Muscle of back (tissue), 11 donors: ENCODE measurements around the gene ASPSCR1. TPM values are rescaled to one million over a fixed set of nuclear protein-coding genes. Genes with fewer than 3 reads are reported as not detected.
"Not testable (repeated sequence)": the region's sequence is repeated elsewhere in the genome, so short reads cannot be mapped to it uniquely, and the experiment has no call there.

Source experiments
- DNase-seq, 3 donors: peaks; one replicate each; pipeline versions ENCODE4 v3.0.0 to v3.0.0-alpha.2; 2013
- polyA plus RNA-seq, 10 donors: library from polyadenylated mRNA; unstranded; fragments of 120-200 nt; gene quantifications; one replicate each; pipeline ENCODE4 v1.2.1, GENCODE V29; 2013; ENCODE audit not compliant: insufficient read length in 10 of 10

Gene ASPSCR1
- polyA plus RNA-seq, 10 donors = 15.5 to 28.4 (median 21.6) TPM

DNA sequence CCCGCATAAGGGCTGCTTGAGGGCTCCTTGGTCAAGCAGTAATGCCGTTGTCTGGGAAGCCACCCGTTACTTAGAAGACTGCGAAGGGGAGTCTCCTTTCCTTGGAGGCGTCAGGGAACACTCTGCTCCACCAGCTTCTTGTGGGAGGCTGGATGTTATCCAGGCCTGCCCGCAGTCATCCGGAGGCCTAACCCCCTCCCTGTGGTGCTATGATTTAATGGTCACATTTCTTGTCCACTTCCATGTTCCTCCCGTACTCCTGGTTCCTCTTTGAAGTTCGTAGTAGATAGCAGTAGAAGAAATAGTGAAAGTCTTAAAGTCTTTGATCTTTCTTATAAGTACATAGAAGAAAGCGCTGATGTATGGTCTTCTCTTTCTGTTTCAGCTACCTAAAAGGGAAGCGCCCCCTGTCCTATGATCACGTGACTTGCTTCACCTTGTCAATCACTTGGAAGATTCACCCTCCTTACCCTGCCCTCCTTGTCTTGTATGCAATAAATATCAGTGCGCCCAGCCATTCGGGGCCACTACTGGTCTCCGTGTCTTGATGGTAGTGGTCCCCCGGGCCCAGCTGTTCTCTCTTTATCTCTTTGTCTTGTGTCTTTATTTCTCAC is 61.5 kb downstream of the ASPSCR1 start:
- DNase-seq = not testable (repeated sequence)

DNA sequence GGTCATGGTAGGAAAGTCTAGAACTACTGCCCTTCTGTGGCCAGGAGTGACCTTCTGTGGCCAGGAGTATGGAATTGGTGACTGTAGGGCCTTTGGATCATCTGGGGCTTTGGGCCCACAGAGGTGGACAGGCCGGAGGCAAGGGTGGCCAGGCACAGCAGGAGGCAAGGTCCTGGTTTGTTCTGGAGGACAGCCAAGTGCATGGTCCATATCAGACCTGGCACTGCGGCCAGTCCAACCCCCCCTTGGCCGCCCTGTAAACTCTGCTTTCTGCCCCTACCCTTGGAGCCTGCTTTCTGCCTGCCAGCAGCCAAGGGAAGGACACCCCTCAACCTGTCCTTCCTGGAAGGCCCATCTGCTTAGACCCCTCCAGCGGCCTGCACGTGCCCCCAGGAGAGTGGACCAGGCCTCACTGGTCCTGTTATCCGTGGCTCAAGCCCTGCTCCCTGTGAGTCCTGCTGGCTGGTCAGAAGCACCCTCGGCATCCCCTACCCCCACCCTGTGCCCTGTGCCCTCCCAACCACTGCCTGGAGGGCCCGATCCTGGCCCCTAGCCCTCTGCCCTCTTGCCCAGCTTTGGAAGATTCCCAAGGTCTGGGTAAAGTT is 62.4 kb downstream of the ASPSCR1 start:
- no peak for DNase-seq

DNA sequence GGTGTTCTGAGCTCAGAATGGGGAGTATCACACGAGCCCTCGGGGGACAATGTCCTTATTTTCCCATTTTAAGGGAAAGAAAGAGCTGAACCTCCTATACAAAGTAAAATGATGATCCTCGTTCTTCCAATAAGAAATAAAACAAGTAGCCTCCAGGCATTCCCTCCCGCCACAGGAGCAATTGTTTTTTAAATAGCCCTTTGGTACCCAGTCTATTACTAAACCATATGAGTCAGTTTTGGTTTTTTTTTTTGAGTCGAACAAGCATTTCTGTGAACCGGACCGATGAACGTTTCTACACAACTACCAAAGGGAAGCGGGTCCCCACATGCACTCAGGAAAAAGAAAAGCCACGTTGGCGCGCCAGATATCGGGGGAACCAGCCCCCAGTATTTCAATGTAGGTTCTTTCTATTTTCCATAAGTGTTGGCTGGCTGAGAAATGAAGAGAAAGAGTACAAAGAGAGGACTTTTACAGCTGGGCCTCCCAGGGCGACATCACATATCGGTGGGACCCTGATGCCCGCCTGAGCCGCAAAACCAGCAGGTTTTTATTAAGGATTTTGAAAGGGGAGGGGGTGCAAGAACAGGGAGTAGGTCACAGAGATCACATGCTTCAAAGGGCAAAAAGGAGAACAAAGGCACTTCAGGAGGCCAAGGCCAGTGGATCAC is 63.9 kb downstream of the ASPSCR1 start:
- DNase-seq = no peak

DNA sequence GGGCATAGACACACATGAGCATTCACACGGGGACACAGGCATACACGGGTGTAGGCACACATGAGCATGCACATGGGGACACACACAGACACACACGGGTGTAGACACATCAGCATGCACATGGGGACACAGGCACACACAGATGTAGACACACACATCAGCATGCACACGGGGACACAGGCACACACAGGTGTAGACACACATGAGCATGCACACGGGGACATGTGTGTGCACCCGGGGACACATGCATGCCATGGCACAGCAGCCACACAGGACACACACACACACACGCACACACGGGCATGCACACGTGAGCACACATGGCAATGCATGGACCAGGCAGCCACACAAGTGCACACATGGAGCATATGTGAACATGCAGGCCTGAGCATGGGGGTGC is 65.2 kb downstream of the ASPSCR1 start:
- no peak for DNase-seq

DNA sequence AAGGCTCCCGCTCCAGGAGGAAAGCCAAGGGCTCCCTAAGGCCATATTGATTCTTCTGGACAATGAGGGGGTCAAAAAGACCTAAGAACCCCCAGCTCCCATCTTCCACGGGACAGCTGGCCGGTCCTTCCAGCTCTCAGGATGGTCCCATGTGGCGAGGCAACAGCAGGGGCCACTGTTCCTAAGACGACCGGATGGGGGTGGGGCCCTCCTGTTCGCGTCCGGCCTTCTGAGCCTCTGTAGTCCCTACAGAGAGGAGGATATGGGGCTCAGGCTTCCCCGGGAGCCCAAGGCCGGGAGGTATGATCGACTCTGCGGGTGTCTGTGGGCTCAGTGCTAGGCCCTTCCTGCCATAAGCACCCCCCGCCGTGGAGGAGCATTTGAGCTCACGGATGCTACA is 66.1 kb downstream of the ASPSCR1 start:
- no peak for DNase-seq

DNA sequence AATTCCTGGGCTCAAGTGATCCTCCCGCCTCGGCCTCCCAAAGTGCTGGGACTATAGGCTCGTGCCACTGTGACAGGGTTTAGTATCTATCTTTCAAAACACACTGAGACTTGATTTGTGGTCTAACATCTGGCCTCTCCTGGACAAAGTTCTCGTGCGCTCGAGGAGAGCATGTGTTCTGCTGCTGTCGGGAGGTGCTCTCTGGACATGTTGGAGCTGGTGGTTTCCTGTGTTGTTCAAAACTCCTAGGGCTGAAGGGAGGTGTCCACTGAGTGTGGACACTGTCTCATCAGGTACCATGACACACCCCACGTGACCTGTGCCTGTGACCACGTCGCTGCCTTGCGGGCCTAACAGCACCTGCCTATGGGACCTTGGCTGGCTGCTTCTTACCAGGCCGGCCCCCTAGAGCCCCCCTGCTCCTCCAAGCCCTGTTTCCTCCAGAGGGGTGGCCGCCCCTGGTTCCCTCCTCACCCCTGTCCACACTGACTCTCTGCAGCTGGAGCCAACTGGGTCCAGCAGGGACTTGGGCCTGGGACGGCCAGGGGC is 68.6 kb downstream of the ASPSCR1 start:
- DNase-seq = no peak

DNA sequence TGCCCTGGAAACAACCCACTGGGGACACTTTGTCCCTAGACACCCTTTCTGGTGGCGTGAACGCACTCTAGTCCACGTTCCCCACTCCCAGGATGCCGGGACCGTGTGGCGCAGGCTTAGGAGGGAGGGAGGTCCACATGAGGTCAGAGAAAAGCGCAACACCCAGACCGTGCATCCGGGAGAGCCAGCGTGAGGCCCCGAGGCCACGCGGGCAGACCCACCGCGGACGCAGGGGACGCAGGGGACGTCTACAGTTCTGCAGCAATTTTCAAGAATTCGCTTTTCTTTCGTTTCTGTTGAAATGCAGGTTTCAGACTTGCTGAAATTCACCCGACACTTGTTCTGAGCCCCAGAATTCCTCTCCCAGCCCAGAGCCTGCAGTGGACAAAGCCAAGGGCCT is 69.5 kb downstream of the ASPSCR1 start:
- DNase-seq = no peak

DNA sequence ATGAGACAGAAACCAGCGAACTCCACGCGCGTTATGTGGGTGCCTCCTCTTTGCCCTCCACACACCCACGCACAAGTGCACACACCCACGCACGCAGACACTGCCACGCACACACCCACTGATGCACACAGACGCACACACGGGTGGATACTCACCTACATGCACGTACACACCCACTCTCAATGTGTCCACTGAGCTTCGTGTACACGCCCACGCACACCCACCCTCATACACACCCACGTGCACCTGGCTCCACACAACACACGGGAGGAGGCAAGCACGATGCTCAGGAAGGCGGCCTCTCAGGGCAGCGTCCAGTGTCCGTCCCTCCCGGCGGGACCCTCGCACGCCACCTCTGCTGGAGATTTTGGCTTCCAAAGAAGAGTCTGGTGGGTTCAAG is 70.0 kb downstream of the ASPSCR1 start:
- DNase-seq = no peak

DNA sequence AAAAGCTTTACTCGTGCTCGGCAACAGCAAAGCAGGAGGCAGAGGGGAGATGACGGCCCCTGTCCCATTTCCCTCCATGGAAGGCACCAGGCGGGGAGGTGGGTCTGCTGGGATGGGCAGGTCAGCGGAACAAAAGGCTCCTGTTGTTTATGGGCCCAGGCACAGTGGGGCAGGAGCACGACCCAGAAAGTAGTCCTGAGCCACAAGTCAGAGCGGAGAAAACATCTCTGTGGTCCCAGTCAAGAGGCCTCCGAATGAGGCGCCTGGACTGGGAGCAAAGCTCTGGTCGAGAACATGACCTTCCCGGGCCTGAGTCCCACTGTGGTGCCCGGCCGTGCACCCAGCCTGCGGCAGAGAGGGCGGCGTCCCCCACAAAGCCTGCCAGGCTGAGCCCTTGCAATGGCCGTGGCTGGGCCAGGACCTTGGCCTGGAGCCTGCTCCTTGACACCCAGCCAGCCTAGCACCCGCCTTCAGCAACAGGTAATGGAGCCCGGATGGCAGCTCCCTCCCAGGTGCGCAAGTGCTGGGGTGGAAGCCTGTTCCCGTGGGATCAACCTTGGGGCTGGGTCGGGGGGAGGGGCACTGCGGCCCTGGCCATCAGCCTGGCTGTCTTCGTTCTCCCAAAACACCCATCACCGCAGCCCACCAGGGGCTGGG is 70.6 kb downstream of the ASPSCR1 start:
- no peak for DNase-seq

DNA sequence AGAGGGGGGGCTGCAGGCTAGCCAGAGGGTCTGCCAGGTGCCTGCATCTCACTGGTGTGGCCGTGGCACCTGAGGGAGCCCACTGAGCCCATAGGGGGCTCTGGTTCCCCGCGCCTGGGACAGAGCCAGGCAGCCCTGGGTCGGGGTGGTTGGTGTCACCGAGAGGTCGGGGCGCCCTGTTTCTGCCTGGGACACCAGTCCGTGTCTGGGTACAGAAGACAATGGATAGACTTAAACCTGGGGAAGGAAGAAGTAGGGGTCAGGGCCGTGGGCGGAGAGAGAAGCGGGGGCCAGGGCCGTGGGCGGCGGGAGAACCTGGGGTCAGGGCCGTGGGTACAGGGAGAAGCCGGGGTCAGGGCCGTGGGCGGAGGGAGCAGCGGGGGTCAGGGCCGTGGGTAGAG is 71.1 kb downstream of the ASPSCR1 start:
- no peak for DNase-seq

DNA sequence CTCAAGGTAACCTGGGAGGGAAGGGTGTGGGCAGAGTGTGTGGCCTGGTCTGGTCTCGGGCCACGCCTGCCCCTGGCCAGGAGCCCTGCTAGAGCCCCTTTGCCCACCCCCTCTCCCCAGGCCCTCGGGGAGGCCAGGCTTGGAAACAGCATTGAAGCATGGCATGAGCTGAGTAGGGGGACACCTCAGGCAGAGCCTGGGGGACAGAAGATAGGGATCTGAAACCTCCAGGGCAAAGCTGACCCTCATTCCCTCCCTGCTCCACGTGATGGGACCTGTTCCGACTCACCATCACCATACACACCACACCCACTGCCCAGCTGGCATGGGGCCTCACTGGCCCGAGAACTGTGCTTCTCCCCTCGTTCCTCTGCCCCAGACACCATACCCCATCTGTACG is 71.7 kb downstream of the ASPSCR1 start:
- no peak for DNase-seq

DNA sequence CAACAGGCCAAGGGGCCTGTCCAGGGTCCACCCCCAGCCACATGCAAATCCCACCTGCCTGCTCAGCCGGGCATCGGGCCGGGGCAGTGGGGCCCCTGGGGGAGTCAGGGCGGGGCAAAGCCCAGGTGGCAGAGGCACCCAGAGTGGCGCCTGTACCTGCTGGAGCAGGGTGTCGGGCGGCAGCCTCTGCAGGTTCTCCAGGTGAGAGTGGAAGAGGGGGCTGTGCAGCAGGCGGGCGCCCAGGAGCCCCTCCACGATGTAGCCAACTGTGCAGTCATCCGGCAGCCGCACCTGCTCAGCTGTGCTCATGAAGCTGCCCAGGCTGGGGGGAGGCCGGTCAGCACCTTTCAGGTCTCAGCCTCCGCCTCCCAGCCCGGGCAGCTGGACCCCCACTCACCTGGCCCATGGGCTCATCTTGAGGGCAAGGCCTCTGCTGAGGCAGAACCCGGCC is 72.1 kb downstream of the ASPSCR1 start:
- no peak for DNase-seq

DNA sequence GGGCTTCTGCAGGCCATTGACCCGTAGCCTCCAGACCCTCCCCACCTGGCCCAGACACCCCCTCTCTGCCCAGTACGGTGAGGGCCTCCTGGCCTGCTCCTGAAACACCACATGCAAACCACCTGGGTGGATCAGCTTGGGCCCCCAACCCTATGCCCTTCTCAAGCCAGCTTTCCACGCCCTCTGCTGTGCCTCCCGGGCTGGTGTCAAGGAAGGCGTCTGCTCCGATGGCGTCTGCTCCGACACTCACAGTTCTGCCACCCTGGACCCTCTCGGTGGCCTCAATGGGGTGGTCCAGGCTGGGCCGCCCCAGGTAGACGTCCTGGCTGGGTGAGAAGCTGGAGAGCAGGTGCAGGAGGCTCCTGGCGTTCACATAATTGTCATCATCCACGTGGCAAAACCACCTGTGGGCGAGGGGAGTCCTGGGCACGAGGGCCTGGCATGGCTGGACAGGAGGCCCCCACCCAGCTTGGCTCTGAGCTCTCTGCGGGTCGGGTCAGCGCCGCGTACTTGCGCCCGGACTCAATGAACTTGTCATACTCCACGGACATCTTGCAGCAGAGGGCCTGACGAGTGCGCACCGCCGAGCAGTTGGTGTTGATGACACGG is 72.8 kb downstream of the ASPSCR1 start:
- DNase-seq = peak in 1 of 3 donors; percentile 2

DNA sequence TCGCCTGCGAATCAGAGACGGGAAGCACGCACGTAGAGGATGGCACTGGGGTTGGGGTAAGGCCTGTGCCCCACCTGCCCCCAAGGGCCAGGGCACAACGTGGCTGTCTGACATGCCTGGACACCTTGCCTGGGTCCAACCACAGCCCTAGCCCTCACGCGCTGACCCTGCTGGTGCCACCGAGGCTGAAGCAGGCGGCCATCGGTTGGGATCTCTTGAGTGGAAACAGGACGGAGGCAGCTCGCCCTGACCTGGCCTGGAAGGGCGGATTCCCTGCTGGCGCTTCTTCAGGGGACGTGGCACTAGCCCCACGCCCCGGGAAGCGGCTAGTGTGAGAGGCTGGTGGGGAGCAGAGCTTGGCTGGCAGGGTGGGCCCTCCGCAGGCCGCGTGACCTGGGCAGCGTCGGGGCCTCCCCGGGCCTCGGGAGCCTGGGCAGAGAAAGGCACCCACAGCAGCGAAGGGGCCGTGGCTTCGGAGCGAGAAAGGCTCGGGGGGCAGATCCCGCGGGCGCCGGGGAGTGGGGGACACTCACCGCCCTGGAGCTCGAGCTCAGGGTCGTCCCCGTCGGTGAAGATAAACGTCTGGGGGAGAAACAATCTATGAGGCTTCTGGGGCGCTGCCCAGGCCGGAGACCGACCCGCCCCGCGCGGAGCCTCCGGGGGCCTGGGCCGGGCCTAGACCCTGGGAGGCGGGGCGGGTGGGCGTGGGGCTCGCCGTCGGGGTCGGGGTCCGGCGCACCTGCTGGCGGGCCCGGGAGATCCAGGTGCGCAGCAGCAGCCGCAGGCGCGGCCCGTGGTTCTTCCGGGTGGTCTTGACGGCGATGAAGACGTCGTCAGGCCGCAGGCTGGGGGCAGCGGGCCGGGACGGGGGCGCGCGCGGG is 73.6 kb downstream of the ASPSCR1 start:
- peak in 1 of 3 donors; percentile 54 for DNase-seq

DNA sequence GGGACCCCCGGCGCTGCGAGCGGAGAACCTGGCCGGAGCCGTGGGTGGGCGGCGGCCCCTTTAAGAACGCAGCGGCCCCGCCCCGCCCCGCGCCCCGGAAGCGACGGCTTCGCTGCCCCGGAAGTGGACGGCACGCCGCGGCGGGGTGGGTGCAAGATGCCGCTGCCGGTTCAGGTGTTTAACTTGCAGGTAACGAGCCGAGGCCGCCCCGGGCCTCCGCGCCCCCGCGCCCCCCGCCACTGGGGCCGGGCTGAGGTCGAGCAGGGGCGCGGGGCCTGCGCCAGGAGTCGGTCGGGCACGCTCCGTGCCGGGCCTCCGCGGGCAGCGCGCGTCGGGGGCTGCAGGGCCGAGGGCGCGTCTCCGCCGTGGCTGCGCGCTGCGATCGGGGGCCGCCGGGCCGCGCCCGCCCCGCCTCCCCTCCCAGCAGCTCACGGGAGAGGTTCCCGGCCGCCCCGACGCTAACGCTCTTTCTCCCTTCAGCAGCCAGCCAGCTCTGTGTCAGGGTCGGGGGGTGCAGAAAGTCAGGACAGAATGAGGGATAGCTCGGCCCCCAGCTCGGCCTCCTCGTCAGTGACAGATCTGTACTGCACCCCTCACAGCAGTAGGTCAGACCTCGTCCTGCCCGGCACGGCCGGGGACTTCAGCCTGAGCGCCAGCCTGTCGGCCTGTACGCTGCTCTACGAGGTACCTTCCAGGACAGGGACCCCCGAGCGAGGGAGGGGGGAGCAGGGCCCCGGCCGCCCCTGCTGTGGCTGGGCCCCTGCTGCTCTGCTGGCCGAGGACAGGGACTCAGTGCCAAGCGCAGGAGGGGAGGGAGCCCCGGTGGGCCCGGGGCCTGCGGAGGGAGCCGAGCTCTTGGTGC is 74.6 kb downstream of the ASPSCR1 start, which contains the start of the genes GPS1 and RFNG:
Gene GPS1 (plus strand): TSS at position 123 of the 862 bp plus-strand sequence. CDS start 34 bp downstream, at position 157.
Gene RFNG (minus strand): TSS at position 36 of the 862 bp plus-strand sequence. CDS start 45 bp downstream, outside the sequence.
- DNase-seq = peak; percentile 47 to 88 (median 77)

DNA sequence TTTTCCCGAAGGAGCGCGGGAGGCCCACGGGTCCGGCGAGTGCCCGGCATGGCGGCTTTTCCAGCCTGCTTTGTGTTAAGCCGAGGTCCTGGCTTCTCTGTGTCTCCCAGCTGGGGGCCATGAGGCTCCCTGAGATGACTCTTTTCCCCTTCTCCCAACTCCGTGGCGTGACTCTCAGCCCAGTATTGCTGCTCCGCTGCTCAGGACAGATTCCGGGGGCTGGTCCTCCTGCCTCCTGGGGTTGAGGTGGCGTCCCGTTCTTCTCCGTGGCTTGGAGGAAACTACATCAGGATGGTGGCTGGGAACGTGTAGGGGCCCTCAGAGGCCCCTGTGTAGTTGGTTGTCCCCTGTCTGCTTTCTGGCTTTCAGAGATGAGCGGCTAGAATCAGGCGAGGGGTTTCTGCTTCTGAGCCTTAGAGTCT is 75.2 kb downstream of the ASPSCR1 start:
- no peak for DNase-seq

DNA sequence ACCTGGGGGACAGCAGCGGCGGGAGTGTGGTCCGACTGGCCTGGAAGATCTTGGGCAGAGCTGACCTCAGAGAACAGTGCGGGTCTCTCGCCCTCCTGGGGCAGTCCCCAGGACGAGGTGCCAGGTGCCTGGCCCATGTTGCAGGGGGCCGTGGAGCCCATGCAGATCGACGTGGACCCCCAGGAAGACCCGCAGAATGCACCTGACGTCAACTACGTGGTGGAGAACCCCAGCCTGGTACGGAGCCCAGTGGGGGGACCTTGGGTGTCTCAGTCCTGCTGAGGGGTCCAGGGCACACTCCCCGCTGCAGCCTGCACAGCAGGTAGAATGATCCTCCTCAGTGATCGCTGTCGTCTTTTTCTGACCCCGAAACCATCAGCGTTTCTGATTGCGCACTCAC is 75.7 kb downstream of the ASPSCR1 start:
- DNase-seq = peak in 1 of 3 donors; percentile 0

DNA sequence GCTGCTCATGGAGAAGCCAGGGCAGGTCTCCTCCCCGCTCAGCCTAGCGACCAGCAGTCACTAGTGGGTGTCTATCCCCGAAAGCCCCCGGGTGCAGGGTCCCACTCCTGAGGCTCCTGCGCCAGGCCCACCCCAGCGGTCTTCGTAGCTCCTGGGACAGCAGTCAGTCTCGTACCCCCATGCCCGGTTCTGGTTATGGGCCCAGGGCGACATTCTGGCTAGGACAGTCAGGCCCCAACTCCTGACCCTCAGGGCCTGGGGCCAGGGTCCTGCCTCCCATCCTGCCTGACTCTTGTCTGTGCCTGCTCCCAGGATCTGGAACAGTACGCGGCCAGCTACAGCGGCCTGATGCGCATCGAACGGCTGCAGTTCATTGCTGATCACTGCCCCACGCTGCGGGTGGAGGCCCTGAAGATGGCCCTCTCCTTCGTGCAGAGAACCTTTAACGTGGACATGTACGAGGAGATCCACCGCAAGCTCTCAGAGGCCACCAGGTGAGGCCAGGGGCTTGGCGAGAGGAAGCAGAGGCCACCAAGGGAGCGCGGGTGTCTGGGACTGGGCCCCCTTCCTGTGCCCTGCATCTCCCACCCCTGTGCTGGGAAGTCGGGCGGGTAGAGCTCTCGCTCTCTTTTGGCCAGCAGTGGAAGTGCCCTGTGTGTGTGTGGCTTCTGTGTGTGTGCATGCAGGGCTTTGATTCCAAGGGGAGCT is 76.3 kb downstream of the ASPSCR1 start:
- peak in 1 of 3 donors; percentile 5 for DNase-seq
